ENCODE data around the gene RFPL3.
"Not testable (repeated sequence)": the region's sequence is repeated elsewhere in the genome, so short reads cannot be mapped to it uniquely, and the experiment has no call there.

RFPL3 gene

DNA sequence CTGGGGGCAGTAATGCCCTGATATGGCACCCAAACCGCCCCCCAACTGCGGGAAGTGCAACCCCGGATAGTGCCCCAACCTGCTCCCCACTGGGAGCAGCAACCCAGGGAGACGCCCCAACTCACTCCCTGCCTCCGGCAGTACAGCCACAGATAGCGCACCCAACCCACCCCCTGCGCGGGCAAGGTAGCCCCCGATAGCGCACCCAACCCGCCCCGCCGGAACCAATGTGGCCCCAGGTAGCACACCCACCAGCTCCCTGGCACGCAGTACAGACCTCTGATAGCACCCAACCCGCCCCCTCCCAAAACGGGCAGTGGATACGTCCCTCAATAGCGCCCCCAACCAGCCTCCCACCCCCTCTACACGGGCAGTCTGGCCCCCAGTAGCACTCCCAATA, 3.8 kb upstream of the RFPL3 start:
- DNase-seq (ENCODE audit: low read depth): no peak

DNA sequence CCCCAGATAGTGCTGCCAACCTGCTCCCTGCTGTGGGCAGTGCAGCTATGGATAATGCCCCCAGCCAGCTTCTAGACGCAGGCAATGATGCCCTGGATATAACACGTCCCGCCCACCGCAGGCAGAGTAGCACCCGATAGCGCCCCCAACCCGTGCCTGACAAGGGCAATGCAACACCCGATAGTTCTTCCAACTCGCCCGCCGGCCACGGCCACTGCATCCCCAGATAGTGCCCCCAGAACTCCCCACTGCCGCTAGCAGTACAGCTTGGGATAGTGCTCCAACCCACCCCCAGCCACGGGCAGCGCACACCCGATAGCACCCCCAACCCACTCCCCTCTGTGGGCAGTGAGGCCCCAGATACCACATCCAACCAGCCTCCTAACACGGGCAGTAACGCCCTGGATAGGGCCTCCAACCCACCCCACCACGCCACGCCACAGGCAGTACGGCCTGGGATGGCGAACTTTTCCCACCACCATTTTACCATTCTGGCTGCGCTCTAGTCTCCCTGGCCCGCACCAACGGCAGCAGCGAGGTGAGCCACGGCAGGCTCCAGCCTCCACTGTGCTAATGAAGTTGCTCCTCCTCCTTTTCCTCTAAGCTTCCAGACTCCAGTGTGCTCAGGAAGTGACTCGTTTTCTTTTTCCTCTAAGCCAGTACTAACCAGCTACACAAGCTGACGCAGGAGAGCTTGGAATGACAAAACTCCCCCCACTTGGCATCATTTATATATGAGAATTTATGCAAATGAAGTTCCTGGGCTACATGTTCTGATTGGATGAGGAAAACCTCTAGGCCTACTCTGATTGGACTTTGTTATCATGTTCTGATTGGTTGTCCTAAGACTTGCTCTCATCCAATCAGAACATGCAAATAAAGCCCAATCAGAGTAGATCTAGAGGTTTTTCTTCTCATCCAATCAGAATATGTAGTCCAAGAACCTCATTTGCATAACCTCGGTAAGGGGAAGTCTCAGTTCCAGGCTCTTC, 3.0 kb upstream of the RFPL3 start:
- no peak for DNase-seq (ENCODE audit: low read depth)

DNA sequence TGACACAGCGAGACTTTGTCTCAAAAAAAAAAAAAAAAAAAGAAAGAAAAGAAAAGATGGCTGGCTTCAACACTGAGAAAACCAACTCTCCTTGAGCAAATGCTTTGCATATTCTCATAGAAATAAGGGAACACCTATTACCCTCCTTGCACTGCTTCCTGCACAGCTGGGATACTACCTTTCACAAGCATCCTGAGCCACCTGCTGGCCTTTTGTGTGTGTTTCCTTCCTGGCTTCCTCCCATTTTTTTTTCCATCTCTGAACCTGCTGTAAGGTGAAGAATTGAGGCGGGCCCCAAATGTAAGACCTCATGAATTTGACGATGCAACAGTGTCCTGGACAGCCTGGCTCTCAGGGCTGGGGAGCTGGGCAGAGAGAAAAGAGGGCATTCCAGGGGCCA, 1.9 kb upstream of the RFPL3 start:
- no peak for DNase-seq (ENCODE audit: low read depth)

DNA sequence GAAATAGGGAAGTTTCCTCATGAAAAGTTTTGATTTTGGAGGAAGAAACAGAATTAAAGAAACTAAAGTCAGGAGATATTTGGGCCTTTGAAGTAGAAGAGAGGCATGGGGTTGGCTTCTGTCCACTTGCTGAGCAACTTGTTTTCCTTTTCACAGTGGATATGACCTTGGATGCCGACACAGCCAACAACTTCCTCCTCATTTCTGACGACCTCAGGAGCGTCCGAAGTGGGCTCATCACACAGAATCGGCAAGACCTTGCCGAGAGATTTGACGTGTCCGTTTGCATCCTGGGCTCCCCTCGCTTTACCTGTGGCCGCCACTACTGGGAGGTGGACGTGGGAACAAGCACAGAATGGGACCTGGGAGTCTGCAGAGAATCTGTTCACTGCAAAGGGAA, 2.4 kb downstream of the RFPL3 start:
- DNase-seq (ENCODE audit: low read depth): not testable (repeated sequence)

DNA sequence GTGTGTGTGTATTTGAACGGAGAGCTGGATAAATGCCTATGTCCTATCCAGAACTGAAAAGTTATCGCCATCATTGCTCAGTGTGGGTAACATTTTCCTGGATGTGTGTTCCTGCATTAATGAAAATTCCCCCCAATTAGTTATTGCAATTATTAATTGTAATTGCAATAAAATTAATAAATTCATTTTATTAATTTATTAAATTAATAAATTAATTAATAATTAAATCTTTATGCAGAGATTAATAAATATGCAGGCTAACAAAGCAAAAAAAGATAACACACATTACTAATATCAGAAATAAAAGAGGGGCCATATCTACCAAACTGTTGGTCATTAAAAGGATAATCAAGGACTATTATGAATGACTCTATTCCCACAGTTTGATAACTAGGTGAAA, 3.6 kb downstream of the RFPL3 start:
- no peak for DNase-seq (ENCODE audit: low read depth)

DNA sequence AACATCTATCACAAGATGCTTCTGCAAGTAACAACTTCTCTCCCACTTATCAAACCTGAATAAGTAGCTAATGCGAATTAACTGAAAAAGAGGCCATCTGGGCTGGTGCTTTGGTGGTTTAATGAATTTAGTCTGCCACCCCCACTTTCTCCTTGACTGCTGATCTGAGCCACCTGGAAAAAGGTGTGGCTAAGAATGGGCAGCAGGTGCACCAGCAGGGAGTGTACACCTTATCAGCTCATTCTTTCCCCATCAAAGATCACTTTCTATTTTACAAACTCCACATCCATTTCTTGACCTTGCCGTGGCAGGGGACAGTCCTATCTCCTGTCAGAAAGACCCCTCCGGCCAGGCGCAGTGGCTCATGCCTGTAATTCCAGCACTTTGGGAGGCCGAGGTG, 6.5 kb downstream of the RFPL3 start:
- no peak for DNase-seq (ENCODE audit: low read depth)

- no peak for DNase-seq (ENCODE audit: low read depth)
Observed at GRCh38 chr22:32375678-32376450, 18.2 kb downstream of the RFPL3 start.

DNA sequence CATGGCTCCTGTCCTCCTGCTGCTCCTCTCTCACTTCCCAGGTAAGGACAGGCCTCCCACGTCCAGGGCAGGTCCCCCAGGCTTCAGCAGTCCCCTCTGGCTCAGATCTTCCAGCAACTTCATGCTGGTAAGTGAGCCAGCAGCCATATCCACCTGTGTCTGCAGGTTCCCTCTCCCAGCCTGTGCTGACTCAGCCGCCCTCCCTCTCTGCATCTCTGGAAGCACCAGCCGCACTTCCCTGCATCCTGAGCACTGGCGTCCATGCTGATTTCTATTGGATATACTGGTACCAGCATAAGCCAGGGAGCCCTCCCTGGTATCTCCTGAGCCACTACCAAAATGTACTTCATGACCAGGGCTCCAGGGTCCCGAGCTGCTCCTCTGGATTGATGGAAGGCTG, 19.0 kb downstream of the RFPL3 start:
- no peak for DNase-seq (ENCODE audit: low read depth)

DNA sequence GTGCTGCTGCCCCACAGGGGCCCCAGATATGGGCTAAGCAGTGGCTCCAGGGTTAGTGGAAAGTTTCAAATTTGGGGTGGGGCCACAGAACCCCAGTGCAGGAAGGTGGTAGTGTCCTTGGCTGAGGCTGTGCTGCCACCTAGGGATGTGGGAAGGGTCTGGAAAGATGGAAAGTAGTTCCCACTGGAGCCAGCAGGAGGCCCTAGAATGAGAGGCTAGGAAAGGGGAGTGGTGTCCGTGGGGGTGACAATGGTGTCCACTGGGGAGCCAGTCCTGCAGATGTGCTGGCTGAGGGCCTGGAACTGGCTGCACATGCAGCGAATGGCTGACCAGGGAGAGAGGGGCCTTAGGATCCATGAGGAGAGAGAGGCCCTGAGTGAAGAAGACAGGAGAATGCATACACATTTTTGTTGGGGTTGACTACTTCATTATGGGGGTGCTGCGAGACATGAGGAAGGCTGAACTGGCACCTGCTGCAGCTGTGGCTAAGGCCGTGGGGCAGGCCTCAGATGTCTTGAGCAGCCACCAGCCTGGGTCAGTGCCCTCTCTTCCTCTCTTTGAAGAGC, 21.1 kb downstream of the RFPL3 start:
- no peak for DNase-seq (ENCODE audit: low read depth)

DNA sequence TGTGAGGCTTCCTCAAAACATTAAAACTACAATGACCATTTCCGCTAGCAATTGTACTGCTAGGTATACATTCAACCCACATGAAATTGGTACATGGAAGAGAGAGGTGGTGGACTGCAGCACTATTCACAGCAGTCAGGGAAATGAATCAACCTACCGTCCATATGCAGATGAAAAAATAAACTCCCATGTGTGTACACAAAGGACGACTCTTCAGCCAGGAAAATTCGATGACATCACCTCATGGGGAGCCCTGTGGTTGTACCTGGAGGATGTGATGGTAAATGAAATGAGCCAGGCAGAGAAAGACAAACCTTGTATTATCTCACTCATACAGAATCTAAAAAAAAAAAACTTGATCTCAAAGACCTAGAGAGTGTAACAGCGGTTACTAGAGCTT, 23.3 kb downstream of the RFPL3 start:
- DNase-seq (ENCODE audit: low read depth): no peak

- no peak for DNase-seq (ENCODE audit: low read depth)
Observed at GRCh38 chr22:32385681-32386080, 28.0 kb downstream of the RFPL3 start.

- no peak for DNase-seq (ENCODE audit: low read depth)
Observed at GRCh38 chr22:32389685-32390084, 32.0 kb downstream of the RFPL3 start.

GRCh38 chr22:32395107-32395506, 37.4 kb downstream of the RFPL3 start:
- no peak for DNase-seq (ENCODE audit: low read depth)

DNA sequence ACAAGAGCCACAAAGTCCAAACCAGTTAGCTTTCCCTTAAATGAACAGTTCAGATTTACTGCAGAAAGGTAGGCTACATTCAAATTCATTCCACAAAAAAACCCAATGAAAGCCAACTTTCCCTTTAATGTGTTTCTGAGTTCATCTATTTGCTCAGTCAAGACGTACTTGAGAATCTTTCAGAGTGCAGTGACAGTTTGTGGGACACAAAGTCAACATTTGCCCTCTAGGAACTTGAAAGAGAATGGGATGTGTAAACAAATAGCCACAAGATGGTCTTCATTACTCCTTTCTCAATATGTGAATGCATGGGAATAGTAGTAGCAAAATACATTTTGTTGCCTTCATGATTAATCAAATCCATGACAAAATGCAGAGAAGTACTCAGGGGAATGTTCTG, 38.6 kb downstream of the RFPL3 start:
- no peak for DNase-seq (ENCODE audit: low read depth)

DNA sequence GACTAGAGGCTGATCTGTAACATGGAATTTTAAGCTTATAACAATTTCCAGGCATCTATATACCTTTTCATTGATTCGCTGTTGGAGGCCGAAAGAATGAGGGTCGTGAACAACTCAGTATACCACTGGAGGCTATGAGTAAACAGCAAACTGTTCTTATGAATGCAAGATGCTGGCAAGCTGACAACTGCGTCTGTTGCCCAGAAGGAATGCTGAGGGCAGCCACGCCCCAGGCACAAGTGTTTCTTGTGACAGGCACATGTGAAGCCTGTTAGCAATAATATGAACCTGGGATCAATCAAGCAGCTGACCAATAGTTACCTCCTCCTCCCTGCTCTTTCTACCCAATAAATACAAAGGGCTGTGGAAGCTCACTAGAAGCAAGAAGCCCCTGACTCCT, 39.1 kb downstream of the RFPL3 start:
- no peak for DNase-seq (ENCODE audit: low read depth)

DNA sequence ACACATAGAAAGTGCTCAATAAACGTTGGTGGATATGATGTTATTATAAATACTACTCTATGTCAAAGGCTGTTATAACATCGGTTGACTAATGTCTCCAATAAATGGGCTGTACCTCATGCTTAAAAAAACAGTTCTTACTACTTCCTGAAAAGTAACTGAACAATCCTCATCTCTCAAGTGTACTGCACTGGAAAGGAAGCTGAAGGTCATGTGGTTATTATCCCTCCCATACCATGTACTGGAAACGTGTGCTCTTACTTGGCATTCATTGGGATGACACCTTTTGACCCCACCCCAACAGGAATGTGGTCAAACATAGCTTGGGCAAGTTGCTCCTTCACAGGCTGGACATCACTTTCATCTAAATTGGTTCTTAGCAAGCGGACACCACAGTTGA, 43.8 kb downstream of the RFPL3 start:
- no peak for DNase-seq (ENCODE audit: low read depth)

GRCh38 chr22:32404021-32404420, 46.4 kb downstream of the RFPL3 start:
- no peak for DNase-seq (ENCODE audit: low read depth)

DNA sequence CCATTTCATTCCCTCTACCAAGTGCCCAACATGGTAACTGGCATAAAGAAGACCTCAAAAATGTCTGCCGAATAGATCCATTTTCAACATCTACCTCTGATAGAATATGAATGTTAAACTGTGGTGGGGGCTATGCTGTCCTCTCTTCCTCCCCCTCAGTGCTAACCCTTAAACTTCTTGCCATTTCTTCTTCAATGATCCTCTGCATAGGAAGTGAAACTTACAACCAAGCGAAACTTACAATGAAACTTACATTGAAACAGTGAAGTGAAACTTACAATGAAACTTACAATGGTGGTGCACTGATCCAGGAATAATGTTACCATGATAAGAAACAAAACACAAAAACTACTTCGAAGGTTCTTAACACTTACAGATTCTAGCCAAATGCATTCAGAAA, 49.6 kb downstream of the RFPL3 start:
- no peak for DNase-seq (ENCODE audit: low read depth)

DNA sequence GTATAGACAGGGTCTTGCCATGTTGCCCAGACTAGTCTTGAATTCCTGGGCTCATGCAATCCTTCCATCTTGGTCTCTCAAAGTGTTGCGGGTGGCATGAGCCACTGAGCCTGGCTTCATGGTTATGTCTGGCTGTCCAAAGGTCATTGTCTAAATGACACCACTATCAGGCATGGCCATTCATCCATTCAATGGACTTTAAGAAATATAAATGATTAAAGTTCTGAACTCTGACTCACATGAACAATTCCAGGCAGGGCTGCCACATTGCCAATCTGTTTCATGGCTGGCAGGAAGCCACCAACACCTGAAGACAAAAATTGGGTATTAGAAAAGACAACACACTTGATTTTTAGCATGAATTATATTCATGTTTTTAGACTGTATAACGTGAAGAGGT, 50.3 kb downstream of the RFPL3 start:
- DNase-seq (ENCODE audit: low read depth): no peak

GRCh38 chr22:32409977-32410376, 52.3 kb downstream of the RFPL3 start:
- DNase-seq (ENCODE audit: low read depth): no peak

GRCh38 chr22:32410459-32410858, 52.8 kb downstream of the RFPL3 start:
- DNase-seq (ENCODE audit: low read depth): no peak

All from activated T-cell treated with anti-CD3 and anti-CD28 coated beads for 48 hours (primary cell).